Measurements from ENCODE around the gene SCN7A. TPM values are rescaled to one million over a fixed set of nuclear protein-coding genes. Genes with fewer than 3 reads are reported as not detected.

SCN7A gene
- total RNA-seq, 1 experiment from 2014 or later, result not detected

- no peak for DNase-seq (ENCODE audit: low spot score)
Measured at GRCh38 chr2:166404831-166405568, 89.0 kb downstream of the SCN7A start.

DNA sequence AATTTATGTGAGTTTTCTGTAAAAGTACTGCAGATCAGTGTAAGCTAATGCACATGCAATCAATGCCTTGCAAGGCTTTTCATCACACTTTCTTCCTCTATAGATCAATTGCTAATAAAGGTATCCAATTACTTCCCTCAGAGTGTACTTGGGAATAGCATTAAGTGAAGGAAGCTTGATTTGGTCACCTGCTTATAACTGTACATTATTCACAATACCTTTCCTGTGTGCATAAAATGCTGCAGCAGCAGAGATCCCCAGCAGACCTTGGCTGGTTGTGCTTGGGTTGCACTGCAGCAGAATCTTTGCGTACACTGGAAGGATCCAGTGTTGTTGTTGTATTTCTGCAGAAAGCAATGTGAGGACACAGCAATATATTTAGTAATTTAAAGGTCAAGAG lies 99.8 kb downstream of the SCN7A start:
- no peak for DNase-seq (ENCODE audit: low spot score)

- DNase-seq (ENCODE audit: low spot score), result no peak
Measured at GRCh38 chr2:166393008-166393407, 101.0 kb downstream of the SCN7A start.

- no peak for DNase-seq (ENCODE audit: low spot score)
Measured at GRCh38 chr2:166388481-166389070, 105.5 kb downstream of the SCN7A start.

- no peak for DNase-seq (ENCODE audit: low spot score)
Measured at GRCh38 chr2:166385313-166385712, 108.7 kb downstream of the SCN7A start.

- peak; percentile 19 for DNase-seq (ENCODE audit: low spot score)
Measured at GRCh38 chr2:166384774-166385173, 109.3 kb downstream of the SCN7A start.

- DNase-seq (ENCODE audit: low spot score), result no peak
Measured at GRCh38 chr2:166382448-166382847, 111.6 kb downstream of the SCN7A start.

DNA sequence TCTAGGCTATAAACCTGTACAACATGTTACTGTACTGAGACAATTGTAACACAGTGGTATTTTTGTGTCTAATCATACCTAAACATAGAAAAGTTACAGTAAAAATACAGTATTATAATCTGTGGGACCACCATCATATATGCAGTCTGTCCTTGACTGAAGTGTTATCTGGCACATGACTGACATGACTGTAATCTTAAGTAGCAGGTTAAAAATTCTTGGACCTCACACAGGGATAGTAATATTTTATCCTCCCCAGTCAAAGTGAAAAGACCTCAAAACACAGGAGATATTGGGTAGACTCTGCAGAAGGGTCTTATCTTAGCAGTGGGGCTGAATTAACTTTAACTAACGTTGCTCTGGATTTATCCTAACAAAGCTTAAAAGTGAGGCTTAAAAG lies 113.4 kb downstream of the SCN7A start:
- DNase-seq (ENCODE audit: low spot score), result no peak

- DNase-seq (ENCODE audit: low spot score), result no peak
Measured at GRCh38 chr2:166376873-166377272, 117.2 kb downstream of the SCN7A start.

- DNase-seq (ENCODE audit: low spot score), result no peak
Measured at GRCh38 chr2:166376488-166376828, 117.6 kb downstream of the SCN7A start.

DNA sequence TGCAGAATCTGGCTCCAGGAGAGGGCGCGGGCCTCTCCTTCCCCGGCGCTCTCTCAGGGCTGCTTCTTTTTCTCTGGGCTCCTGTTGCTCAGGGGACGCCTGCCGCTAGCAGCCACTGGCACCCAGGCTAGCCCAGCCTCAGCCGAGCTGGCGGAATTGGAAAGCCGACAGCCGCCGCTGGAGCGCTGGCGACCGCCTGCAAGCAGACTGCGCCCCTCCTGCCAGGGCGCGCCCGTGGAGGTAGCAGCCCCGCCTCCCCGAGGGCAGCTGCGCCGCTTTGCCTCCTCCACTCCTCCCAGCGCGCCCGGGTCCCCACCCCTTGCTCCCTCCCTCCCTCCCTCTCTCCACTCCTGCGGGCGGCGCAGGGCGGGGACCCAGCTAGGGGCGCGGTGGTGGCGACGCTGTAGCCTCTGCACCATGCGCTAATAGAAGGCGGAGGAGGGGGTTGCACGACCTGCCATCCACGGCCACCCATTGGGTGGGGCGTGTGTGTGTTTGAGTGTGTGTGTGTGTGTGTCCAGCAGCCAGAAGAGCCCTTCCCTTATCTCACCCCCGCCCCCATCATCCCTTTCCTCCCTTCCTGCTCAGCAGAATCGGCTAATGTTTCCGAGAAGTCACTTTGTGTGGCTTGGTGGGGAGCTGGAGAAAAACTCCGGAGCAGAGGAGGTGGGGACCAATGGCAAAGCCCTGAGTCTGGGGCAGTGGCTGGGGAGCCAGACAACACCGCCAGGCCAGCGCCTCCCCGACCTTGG lies 118.1 kb downstream of the SCN7A start, which contains the start of gene SCN9A:
Gene SCN9A, minus strand, starts transcription at position 209 of the 752 bp plus-strand sequence. CDS start 64,188 bp downstream, outside the sequence.
- DNase-seq (ENCODE audit: low spot score), result peak; percentile 78

GRCh38 chr2:166375195-166375735 lies 118.8 kb downstream of the SCN7A start:
- peak; percentile 34 for DNase-seq (ENCODE audit: low spot score)

DNA sequence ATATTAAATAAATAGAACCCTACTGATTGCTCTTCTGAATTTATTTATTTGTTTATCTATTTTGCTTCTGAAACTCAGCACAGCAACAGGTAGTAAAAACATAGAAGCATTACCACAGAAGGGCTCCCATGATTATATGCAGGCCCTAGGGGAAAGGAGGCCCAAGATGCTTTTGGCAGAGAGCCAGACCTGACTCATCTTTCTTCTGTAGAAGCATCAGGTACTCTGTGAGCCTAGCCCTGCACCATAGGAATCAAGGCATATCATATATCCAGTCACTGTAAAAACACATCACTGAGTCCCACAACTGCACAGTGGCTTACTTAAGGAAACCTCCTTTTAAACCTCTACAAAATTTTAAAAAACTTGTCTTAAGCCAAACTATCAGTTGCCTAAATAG lies 120.1 kb downstream of the SCN7A start:
- peak; percentile 81 for DNase-seq (ENCODE audit: low spot score)

GRCh38 chr2:166373539-166373938 lies 120.5 kb downstream of the SCN7A start:
- no peak for DNase-seq (ENCODE audit: low spot score)

DNA sequence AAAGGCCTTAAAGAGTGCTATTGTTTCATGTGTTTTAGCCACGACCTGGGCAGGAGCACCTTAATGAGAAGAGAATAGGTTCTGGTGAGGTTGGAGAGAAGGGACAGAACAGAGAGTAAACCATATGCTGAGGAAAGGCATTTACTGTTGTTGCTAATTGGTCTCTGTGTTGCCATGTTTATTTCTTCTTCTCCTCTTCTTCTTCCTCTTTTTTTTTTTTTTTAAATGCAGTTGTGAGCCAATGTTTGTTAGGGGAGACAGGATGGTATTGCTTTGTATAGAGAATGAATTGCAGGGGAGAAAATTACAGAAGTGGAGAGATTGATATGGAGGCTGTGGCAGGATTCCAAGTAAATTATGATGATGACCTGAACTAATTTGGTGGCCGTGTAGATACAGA lies 120.9 kb downstream of the SCN7A start:
- no peak for DNase-seq (ENCODE audit: low spot score)

- DNase-seq (ENCODE audit: low spot score), result no peak
Measured at GRCh38 chr2:166372046-166372445, 122.0 kb downstream of the SCN7A start.

DNA sequence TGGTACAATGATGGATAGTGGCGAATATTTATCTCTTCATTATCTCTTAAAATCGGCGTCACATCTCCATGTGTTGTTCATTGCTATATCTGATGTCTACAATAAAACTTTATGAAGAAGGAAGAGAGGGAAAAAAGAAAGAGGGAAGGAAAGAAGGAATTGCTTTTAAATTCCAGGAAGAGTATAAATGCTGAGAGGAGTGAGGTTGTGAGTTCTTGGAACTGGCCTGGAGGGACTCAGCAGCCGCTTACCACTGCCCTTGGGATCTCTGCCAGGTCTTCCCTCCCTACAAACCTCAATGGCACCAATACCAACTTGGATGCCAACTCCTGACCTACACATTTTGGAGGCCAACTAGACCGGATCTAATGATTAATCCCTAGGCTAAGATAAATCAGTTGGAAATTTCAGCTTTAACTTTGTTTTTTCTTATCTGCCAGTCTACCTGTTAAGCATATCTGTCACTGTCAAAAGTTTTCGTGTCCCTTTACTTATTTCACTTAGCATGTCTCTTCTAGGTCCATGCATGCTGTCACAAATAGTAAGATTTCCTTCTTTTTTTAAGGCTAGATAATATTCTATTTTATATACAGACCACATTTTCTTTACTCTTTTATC lies 128.1 kb downstream of the SCN7A start:
- no peak for DNase-seq (ENCODE audit: low spot score)

- DNase-seq (ENCODE audit: low spot score), result no peak
Measured at GRCh38 chr2:166365239-166365638, 128.8 kb downstream of the SCN7A start.

GRCh38 chr2:166364476-166365161 lies 129.4 kb downstream of the SCN7A start:
- no peak for DNase-seq (ENCODE audit: low spot score)

- peak; percentile 58 for DNase-seq (ENCODE audit: low spot score)
Measured at GRCh38 chr2:166361351-166362153, 132.5 kb downstream of the SCN7A start.

GRCh38 chr2:166360906-166361305 lies 133.1 kb downstream of the SCN7A start:
- no peak for DNase-seq (ENCODE audit: low spot score)
